HCT116 (cell line): ENCODE measurements around the gene HCN1. TPM values are rescaled to one million over a fixed set of nuclear protein-coding genes. Genes with fewer than 3 reads are reported as not detected.

Source experiments
- ATAC-seq: fragments of 200-7000 bp; cut with Tn5 transposase; 2 replicates; pipeline ENCODE4 v1.9.1; 2020; ENCODE audit warnings: mild to moderate bottlenecking, moderate library complexity
- BruUV-seq: library from RNA; stranded (reverse); fragments of 400-500 nt; replicated peaks from 2 replicates; lab custom pipeline; 2021; lab: Mats Ljungman, UMichigan
- CTCF ChIA-PET: fragments of 300-600 bp; sonication (Branson Sonifier 250); formaldehyde crosslinking; loops from one replicate; lab custom pipeline; 2021; ENCODE audit warnings: antibody characterized with exemption; lab: Charles Lee
- POLR2A ChIA-PET: fragments of 300-600, 350-600 bp; sonication (Branson Sonifier 250); formaldehyde crosslinking; loops from one replicate; lab custom pipeline; 2021; ENCODE audit warnings: antibody characterized with exemption; lab: Charles Lee
- RAD21 ChIA-PET, 2 experiments: fragments of 300-600 bp; sonication (Branson Sonifier 250); formaldehyde crosslinking; loops; one replicate each; lab custom pipeline; 2023; ENCODE audit warnings: low total read pairs in 2 of 2; ENCODE audit not compliant: uncharacterized antibody in 2 of 2, unreplicated experiment in 2 of 2, low non-redundant PET in 1 of 2; lab: Charles Lee
- DNase-seq: peaks from one replicate; pipeline ENCODE4 v3.0.0-alpha.2; 2010; ENCODE audit warnings: low read depth, low spot score
- H2AFZ ChIP-seq: fragments of 200-600 bp; shearing (Covaris generic), sonication (generic); 2 replicates; pipeline ENCODE4 v1.6.1; 2017; ENCODE audit warnings: low read depth, mixed run types, mixed read lengths, antibody characterized with exemption, low read length; ENCODE audit not compliant: poor library complexity, severe bottlenecking
- H3K27ac ChIP-seq: 2 replicates; pipeline ENCODE4 v1.5.1; 2012; ENCODE audit warnings: low read depth, low read length
- H3K27me3 ChIP-seq: fragments of 200-600 bp; sonication (generic); 2 replicates; pipeline ENCODE4 v1.6.1; 2016; ENCODE audit warnings: mixed run types, low read length, mixed read lengths; ENCODE audit not compliant: insufficient read depth
- H3K36me3 ChIP-seq, 2 experiments: fragments of 200-500 bp in 1 of 2; fragments of 200-600 bp in 1 of 2; sonication (Bioruptor generic) in 1 of 2; sonication (generic) in 1 of 2; 2 replicates each; pipeline versions ENCODE4 v1.5.1 to v1.6.1; 2014 to 2016; ENCODE audit warnings: low read length in 2 of 2, inconsistent platforms in 1 of 2, mixed read lengths in 1 of 2, mixed run types in 1 of 2; ENCODE audit not compliant: insufficient read depth in 2 of 2, control insufficient read depth in 1 of 2
- H3K4me1 ChIP-seq, 2 experiments: fragments of 200-600 bp in 1 of 2; sonication (generic) in 1 of 2; 2 replicates each; pipeline versions ENCODE4 v1.5.1 to v1.6.1; 2012 to 2017; ENCODE audit warnings: low read length in 2 of 2, inconsistent platforms in 1 of 2, mild to moderate bottlenecking in 1 of 2, mixed read lengths in 1 of 2, mixed run types in 1 of 2, moderate library complexity in 1 of 2; ENCODE audit not compliant: insufficient read depth in 2 of 2, control insufficient read depth in 1 of 2
- H3K4me2 ChIP-seq: fragments of 200-600 bp; sonication (generic); 2 replicates; pipeline ENCODE4 v1.6.1; 2017; ENCODE audit warnings: mixed run types, low read length, mixed read lengths
- H3K4me3 ChIP-seq, 2 experiments: fragments of 200-600 bp in 1 of 2; sonication (generic) in 1 of 2; replicated peaks in 1 of 2; 2 replicates each; pipeline ENCODE4 v1.5.1; 2011 to 2016; ENCODE audit warnings: low read length in 2 of 2, control low read depth in 1 of 2, low read depth in 1 of 2, mild to moderate bottlenecking in 1 of 2, mixed read lengths in 1 of 2, mixed run types in 1 of 2
- H3K79me2 ChIP-seq: fragments of 200-600 bp; sonication (generic); 2 replicates; pipeline ENCODE4 v1.6.1; 2017; ENCODE audit warnings: mild to moderate bottlenecking, mixed run types, low read length, moderate library complexity, mixed read lengths; ENCODE audit not compliant: insufficient read depth
- H3K9ac ChIP-seq: fragments of 200-600 bp; sonication (generic); 2 replicates; pipeline ENCODE4 v1.6.1; 2016; ENCODE audit warnings: low read length, mixed read lengths
- H3K9me2 ChIP-seq: fragments of 200-600 bp; sonication (generic), shearing (Covaris generic); 2 replicates; pipeline ENCODE4 v1.6.1; 2017; ENCODE audit warnings: mixed run types, mild to moderate bottlenecking, moderate library complexity; ENCODE audit not compliant: insufficient read depth
- H3K9me3 ChIP-seq, 2 experiments: fragments of 200-500 bp in 1 of 2; fragments of 200-600 bp in 1 of 2; sonication (Bioruptor generic) in 1 of 2; sonication (generic) in 1 of 2; 2 replicates each; pipeline ENCODE4 v1.6.1; 2014 to 2017; ENCODE audit warnings: low read length in 2 of 2, mixed read lengths in 2 of 2, inconsistent platforms in 1 of 2, low read depth in 1 of 2, mild to moderate bottlenecking in 1 of 2, mixed run types in 1 of 2, moderate library complexity in 1 of 2; ENCODE audit not compliant: control insufficient read depth in 1 of 2, insufficient read depth in 1 of 2
- H4K20me1 ChIP-seq: fragments of 200-600 bp; sonication (generic), shearing (Covaris generic); 2 replicates; pipeline ENCODE4 v1.6.1; 2017; ENCODE audit warnings: mixed run types, mild to moderate bottlenecking, moderate library complexity; ENCODE audit not compliant: insufficient read depth
- ATF3 ChIP-seq: IDR thresholded peaks from 2 replicates; pipeline ENCODE4 v1.6.1; 2012
- CBX3 ChIP-seq: IDR thresholded peaks from 2 replicates; pipeline ENCODE4 v1.6.1; 2012; ENCODE audit warnings: low read depth
- CEBPB ChIP-seq: IDR thresholded peaks from 2 replicates; pipeline ENCODE4 v1.6.1; 2012; ENCODE audit warnings: low read depth
- EGR1 ChIP-seq: IDR thresholded peaks from 2 replicates; pipeline ENCODE4 v1.6.1; 2012; ENCODE audit warnings: low read depth
- ELF1 ChIP-seq: IDR thresholded peaks from 2 replicates; pipeline ENCODE4 v1.6.1; 2012; ENCODE audit warnings: low read depth, borderline replicate concordance
- EZH2 ChIP-seq: fragments of 200-600 bp; sonication (generic); IDR thresholded peaks from 2 replicates; pipeline ENCODE4 v1.6.1; 2017; ENCODE audit warnings: antibody characterized with exemption, mixed run types
- FOSL1 ChIP-seq: IDR thresholded peaks from 2 replicates; pipeline ENCODE4 v1.6.1; 2012; ENCODE audit warnings: low read depth
- JUND ChIP-seq: IDR thresholded peaks from 2 replicates; pipeline ENCODE4 v1.6.1; 2012
- POLR2A ChIP-seq: IDR thresholded peaks from 2 replicates; pipeline ENCODE4 v1.7.0; 2011; ENCODE audit warnings: borderline replicate concordance; ENCODE audit not compliant: insufficient read depth, insufficient read length; ENCODE audit errors: extremely low read depth
- POLR2AphosphoS5 ChIP-seq: IDR thresholded peaks from 2 replicates; pipeline ENCODE4 v1.6.1; 2011; ENCODE audit warnings: mild to moderate bottlenecking, low read depth, low read length, moderate library complexity
- SP1 ChIP-seq: IDR thresholded peaks from 2 replicates; pipeline ENCODE4 v1.6.1; 2012; ENCODE audit warnings: low read depth
- SRF ChIP-seq: IDR thresholded peaks from 2 replicates; pipeline ENCODE4 v1.6.1; 2012; ENCODE audit warnings: low read depth
- TCF7L2 ChIP-seq: IDR thresholded peaks from 2 replicates; pipeline ENCODE4 v1.7.0; 2011; ENCODE audit warnings: borderline replicate concordance, inconsistent platforms; ENCODE audit not compliant: insufficient read depth, insufficient read length; ENCODE audit errors: extremely low read depth
- ZBTB33 ChIP-seq: IDR thresholded peaks from 2 replicates; pipeline ENCODE4 v1.6.1; 2011; ENCODE audit warnings: mild to moderate bottlenecking, low read length, moderate library complexity; ENCODE audit not compliant: insufficient replicate concordance; ENCODE audit errors: extremely low read depth
- ZFX ChIP-seq: fragments of 450-650 bp; IDR thresholded peaks from 2 replicates; pipeline ENCODE4 v1.6.1; 2017
- ZNF274 ChIP-seq: fragments of 200-500 bp; sonication (Bioruptor generic); IDR thresholded peaks from 2 replicates; pipeline ENCODE4 v1.6.1; 2014; ENCODE audit warnings: mild to moderate bottlenecking, low read depth, low read length, inconsistent platforms
- intact Hi-C: fragments of 100-400 bp; cut with micrococcal nuclease; formaldehyde crosslinking; loops from 2 replicates; pipeline ENCODE4 v1.10.0; 2022
- total RNA-seq: library from RNA; stranded (reverse); gene quantifications from one replicate; pipeline ENCODE4 v1.2.1, GENCODE V29; 2021; ENCODE audit not compliant: unreplicated experiment
- TF ChIP-seq, protein P1 (sequence below): IDR thresholded peaks from 2 replicates; pipeline ENCODE4 v1.6.1; 2012
- TF ChIP-seq, protein P2 (sequence below): IDR thresholded peaks from 2 replicates; pipeline ENCODE4 v1.6.1; 2012; ENCODE audit warnings: low read depth

The HCN1 gene
- total RNA-seq, 1 experiment from 2014 or later, result 0.10 TPM

GRCh38 chr5:45402804-45403455 is 293.2 kb downstream of the HCN1 start:
- H3K4me3 ChIP-seq, result no peak overlapping the region

More at GRCh38 chr5:45402804-45403455, 293.2 kb downstream of the HCN1 start:
- POLR2A ChIA-PET, result no interaction called here
- Histone ChIP-seq H3K27ac (no peak overlapping the region), H2AFZ (no peak overlapping the region), H3K9ac (no peak overlapping the region), H3K79me2 (no peaks in the 10 kb centered on the region), H3K36me3 (no peaks in the 10 kb centered on the region), H4K20me1 (no peaks in the 10 kb centered on the region; the same call in 1 of the 2 replicates), H3K4me2 (no peak overlapping the region), H3K9me3 (no peaks in the 10 kb centered on the region), H3K4me1 (peaks cover 0 to 3% of the 10 kb centered on the region in 2 experiments; a peak in 1 of 4 replicates), H3K9me2 (no peaks in the 10 kb centered on the region), H3K27me3 (no peaks in the 10 kb centered on the region)
- RAD21 ChIA-PET, result no interaction called here
- no TSS peak for BruUV-seq
- intact Hi-C loops, result no loop called here
- CTCF ChIA-PET, result interaction anchor here (0.6 kb wide), 1 partner anchor 386 kb away, joined by 6 read pairs; no protein-coding TSS in a partner anchor
- ATAC-seq, result no peak
- no peak for TF ChIP-seq CBX3
- TF ChIP-seq CEBPB, result no peak
- TF ChIP-seq ZFX, result no peak
- TF ChIP-seq FOSL1, result no peak
- TF ChIP-seq ATF3, result no peak
- no peak for TF ChIP-seq POLR2A
- no peak for TF ChIP-seq ZNF274
- no peak for TF ChIP-seq TCF7L2
- no peak for TF ChIP-seq EGR1
- no peak for TF ChIP-seq POLR2AphosphoS5
- TF ChIP-seq JUND, result no peak
- no peak for TF ChIP-seq EZH2
- TF ChIP-seq, protein P1, sequence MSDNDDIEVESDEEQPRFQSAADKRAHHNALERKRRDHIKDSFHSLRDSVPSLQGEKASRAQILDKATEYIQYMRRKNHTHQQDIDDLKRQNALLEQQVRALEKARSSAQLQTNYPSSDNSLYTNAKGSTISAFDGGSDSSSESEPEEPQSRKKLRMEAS, result no peak
- no peak for TF ChIP-seq ELF1
- TF ChIP-seq, protein P2, sequence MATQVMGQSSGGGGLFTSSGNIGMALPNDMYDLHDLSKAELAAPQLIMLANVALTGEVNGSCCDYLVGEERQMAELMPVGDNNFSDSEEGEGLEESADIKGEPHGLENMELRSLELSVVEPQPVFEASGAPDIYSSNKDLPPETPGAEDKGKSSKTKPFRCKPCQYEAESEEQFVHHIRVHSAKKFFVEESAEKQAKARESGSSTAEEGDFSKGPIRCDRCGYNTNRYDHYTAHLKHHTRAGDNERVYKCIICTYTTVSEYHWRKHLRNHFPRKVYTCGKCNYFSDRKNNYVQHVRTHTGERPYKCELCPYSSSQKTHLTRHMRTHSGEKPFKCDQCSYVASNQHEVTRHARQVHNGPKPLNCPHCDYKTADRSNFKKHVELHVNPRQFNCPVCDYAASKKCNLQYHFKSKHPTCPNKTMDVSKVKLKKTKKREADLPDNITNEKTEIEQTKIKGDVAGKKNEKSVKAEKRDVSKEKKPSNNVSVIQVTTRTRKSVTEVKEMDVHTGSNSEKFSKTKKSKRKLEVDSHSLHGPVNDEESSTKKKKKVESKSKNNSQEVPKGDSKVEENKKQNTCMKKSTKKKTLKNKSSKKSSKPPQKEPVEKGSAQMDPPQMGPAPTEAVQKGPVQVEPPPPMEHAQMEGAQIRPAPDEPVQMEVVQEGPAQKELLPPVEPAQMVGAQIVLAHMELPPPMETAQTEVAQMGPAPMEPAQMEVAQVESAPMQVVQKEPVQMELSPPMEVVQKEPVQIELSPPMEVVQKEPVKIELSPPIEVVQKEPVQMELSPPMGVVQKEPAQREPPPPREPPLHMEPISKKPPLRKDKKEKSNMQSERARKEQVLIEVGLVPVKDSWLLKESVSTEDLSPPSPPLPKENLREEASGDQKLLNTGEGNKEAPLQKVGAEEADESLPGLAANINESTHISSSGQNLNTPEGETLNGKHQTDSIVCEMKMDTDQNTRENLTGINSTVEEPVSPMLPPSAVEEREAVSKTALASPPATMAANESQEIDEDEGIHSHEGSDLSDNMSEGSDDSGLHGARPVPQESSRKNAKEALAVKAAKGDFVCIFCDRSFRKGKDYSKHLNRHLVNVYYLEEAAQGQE, result no peak
- no peak for TF ChIP-seq SP1
- no peak for TF ChIP-seq SRF
- TF ChIP-seq ZBTB33, result no peak
- TF ChIP-seq, all 23 proteins: peak for 0
- no peak for DNase-seq
